ENCODE results near the gene ZKSCAN2.

The ZKSCAN2 gene

GRCh38 chr16:25257470-25257955 lies at the start of gene ZKSCAN2:
Gene ZKSCAN2 (minus strand): TSS chr16:25257845. CDS start chr16:25257127, 718 bp downstream.
- peak; percentile 49 to 59 for DNase-seq (ENCODE audit: low read depth in 2 of 2, low spot score in 1 of 2)

GRCh38 chr16:25299792-25300590 lies 42.3 kb upstream of the ZKSCAN2 start:
- no peak for DNase-seq (ENCODE audit: low read depth in 2 of 2, low spot score in 1 of 2)

- DNase-seq (ENCODE audit: low read depth in 2 of 2, low spot score in 1 of 2), result no peak
Measured at GRCh38 chr16:25298165-25298872, 40.7 kb upstream of the ZKSCAN2 start.

- DNase-seq (ENCODE audit: low read depth in 2 of 2, low spot score in 1 of 2), result no peak
Measured at GRCh38 chr16:25297151-25297787, 39.6 kb upstream of the ZKSCAN2 start.

GRCh38 chr16:25291580-25291979 lies 33.9 kb upstream of the ZKSCAN2 start:
- no peak for DNase-seq (ENCODE audit: low read depth in 2 of 2, low spot score in 1 of 2)

GRCh38 chr16:25289466-25289865 lies 31.8 kb upstream of the ZKSCAN2 start:
- no peak for DNase-seq (ENCODE audit: low read depth in 2 of 2, low spot score in 1 of 2)

- no peak for DNase-seq (ENCODE audit: low read depth in 2 of 2, low spot score in 1 of 2)
Measured at GRCh38 chr16:25279491-25279890, 21.8 kb upstream of the ZKSCAN2 start.

- no peak for DNase-seq (ENCODE audit: low read depth in 2 of 2, low spot score in 1 of 2)
Measured at GRCh38 chr16:25271421-25271820, 13.8 kb upstream of the ZKSCAN2 start.

- no peak for DNase-seq (ENCODE audit: low read depth in 2 of 2, low spot score in 1 of 2)
Measured at GRCh38 chr16:25270577-25270976, 12.9 kb upstream of the ZKSCAN2 start.

GRCh38 chr16:25269879-25270278 lies 12.2 kb upstream of the ZKSCAN2 start:
- no peak for DNase-seq (ENCODE audit: low read depth in 2 of 2, low spot score in 1 of 2)

- DNase-seq (ENCODE audit: low read depth in 2 of 2, low spot score in 1 of 2), result no peak
Measured at GRCh38 chr16:25265968-25266367, 8.3 kb upstream of the ZKSCAN2 start.

- DNase-seq (ENCODE audit: low read depth in 2 of 2, low spot score in 1 of 2), result no peak
Measured at GRCh38 chr16:25264597-25264996, 7.0 kb upstream of the ZKSCAN2 start.

GRCh38 chr16:25260416-25260815 lies 2.8 kb upstream of the ZKSCAN2 start:
- no peak for DNase-seq (ENCODE audit: low read depth in 2 of 2, low spot score in 1 of 2)

- DNase-seq (ENCODE audit: low read depth in 2 of 2, low spot score in 1 of 2), result no peak
Measured at GRCh38 chr16:25258861-25259179, 1.2 kb upstream of the ZKSCAN2 start.

GRCh38 chr16:25257956-25258860 lies 563 bp upstream of the ZKSCAN2 start:
- DNase-seq (ENCODE audit: low read depth in 2 of 2, low spot score in 1 of 2), result peak; percentile 29 to 51

- no peak for DNase-seq (ENCODE audit: low read depth in 2 of 2, low spot score in 1 of 2)
Measured at GRCh38 chr16:25256695-25257469, 763 bp downstream of the ZKSCAN2 start.

GRCh38 chr16:25253322-25253721 lies 4.3 kb downstream of the ZKSCAN2 start:
- no peak for DNase-seq (ENCODE audit: low read depth in 2 of 2, low spot score in 1 of 2)

- DNase-seq (ENCODE audit: low read depth in 2 of 2, low spot score in 1 of 2), result no peak
Measured at GRCh38 chr16:25250467-25250866, 7.2 kb downstream of the ZKSCAN2 start.

GRCh38 chr16:25235991-25236390 lies 21.7 kb downstream of the ZKSCAN2 start:
- no peak for DNase-seq (ENCODE audit: low read depth in 2 of 2, low spot score in 1 of 2)

- DNase-seq (ENCODE audit: low read depth in 2 of 2, low spot score in 1 of 2), result no peak
Measured at GRCh38 chr16:25228372-25228771, 29.3 kb downstream of the ZKSCAN2 start.
